B cell (primary cell): ENCODE results near the gene CTRB2. TPM values are rescaled to one million over a fixed set of nuclear protein-coding genes. Genes with fewer than 3 reads are reported as not detected.
"Not testable (repeated sequence)": the region's sequence is repeated elsewhere in the genome, so short reads cannot be mapped to it uniquely, and the experiment has no call there.

Experiments used
- ATAC-seq: fragments of 200-7000 bp; cut with Tn5 transposase; one replicate; pipeline ENCODE4 v1.10.0; 2021; ENCODE audit warnings: low read depth, mild to moderate bottlenecking, moderate number of reproducible peaks, moderate library complexity
- CTCF ChIA-PET: fragments of 350-600 bp; sonication (Branson Sonifier 250); formaldehyde crosslinking; loops from one replicate; lab custom pipeline; 2021; ENCODE audit warnings: antibody characterized with exemption, inconsistent platforms; lab: Charles Lee
- POLR2A ChIA-PET: fragments of 350-600 bp; sonication (Branson Sonifier 250); formaldehyde crosslinking; loops from one replicate; lab custom pipeline; 2021; ENCODE audit warnings: antibody characterized with exemption; lab: Charles Lee
- DNase-seq: peaks from one replicate; pipeline ENCODE4 v3.0.0; 2013
- H2AFZ ChIP-seq: 2 replicates; pipeline ENCODE4 v1.6.1; 2012; ENCODE audit warnings: mild to moderate bottlenecking, low read depth, low read length; ENCODE audit not compliant: insufficient read depth, poor library complexity, severe bottlenecking
- H3K27ac ChIP-seq, 2 donors: 1 replicate in 1 of 2; 2 replicates in 1 of 2; pipeline ENCODE4 v1.5.1; 2012 to 2013; ENCODE audit warnings: low read length in 2 of 2, mild to moderate bottlenecking in 2 of 2, moderate library complexity in 1 of 2
- H3K27me3 ChIP-seq, 4 experiments: fragments of 200-600 bp in 1 of 4; sonication (generic) in 1 of 4; replicated peaks in 1 of 4; 1 replicate in 2 of 4; 2 replicates in 2 of 4; pipeline versions ENCODE4 v1.6.1 to v1.7.0; 2013 to 2016; ENCODE audit warnings: low read length in 3 of 4, mild to moderate bottlenecking in 2 of 4, mixed read lengths in 1 of 4, moderate library complexity in 1 of 4; ENCODE audit not compliant: insufficient read depth in 4 of 4, control insufficient read depth in 3 of 4; ENCODE audit errors: control extremely low read depth in 1 of 4
- H3K36me3 ChIP-seq, 2 experiments: replicated peaks in 1 of 2; 1 replicate in 1 of 2; 2 replicates in 1 of 2; pipeline versions ENCODE4 v1.6.1 to v1.7.1; 2013; ENCODE audit warnings: low read length in 1 of 2; ENCODE audit not compliant: insufficient read depth in 2 of 2, control insufficient read depth in 1 of 2; ENCODE audit errors: control extremely low read depth in 1 of 2, extremely low read depth in 1 of 2
- H3K4me1 ChIP-seq, 2 donors: fragments of 200-600 bp in 1 of 2; sonication (generic) in 1 of 2; 1 replicate in 1 of 2; 2 replicates in 1 of 2; pipeline versions ENCODE4 v1.5.1 to v1.6.1; 2013 to 2017; ENCODE audit warnings: low read length in 2 of 2; ENCODE audit not compliant: control insufficient read depth in 2 of 2, insufficient read depth in 2 of 2
- H3K4me2 ChIP-seq: replicated peaks from 2 replicates; pipeline ENCODE3; 2012; ENCODE audit warnings: mild to moderate bottlenecking, low read depth, low read length; ENCODE audit not compliant: poor library complexity, severe bottlenecking
- H3K4me3 ChIP-seq, 5 experiments: fragments of 200-600 bp in 1 of 5; sonication (generic) in 1 of 5; 1 replicate in 3 of 5; 2 replicates in 2 of 5; pipeline versions ENCODE4 v1.5.1 to v1.7.0; 2011 to 2016; ENCODE audit warnings: low read length in 4 of 5, mild to moderate bottlenecking in 4 of 5, low read depth in 2 of 5, control low read depth in 1 of 5, moderate library complexity in 1 of 5; ENCODE audit not compliant: insufficient read depth in 1 of 5; ENCODE audit errors: control extremely low read depth in 1 of 5, extremely low read depth in 1 of 5
- H3K79me2 ChIP-seq: fragments of 200-600 bp; sonication (generic); one replicate; pipeline ENCODE4 v1.6.0; 2016; ENCODE audit warnings: low read length; ENCODE audit not compliant: control insufficient read depth, insufficient read depth
- H3K9ac ChIP-seq: fragments of 200-600 bp; sonication (generic); 2 replicates; pipeline ENCODE4 v1.6.1; 2017; ENCODE audit warnings: mild to moderate bottlenecking, low read length, moderate library complexity
- H3K9me3 ChIP-seq, 3 donors: one replicate each; pipeline versions ENCODE4 v1.6.1 to v1.7.1; 2013; ENCODE audit warnings: low read length in 2 of 3; ENCODE audit not compliant: control insufficient read depth in 2 of 3, insufficient read depth in 1 of 3; ENCODE audit errors: control extremely low read depth in 1 of 3
- H4K20me1 ChIP-seq: 2 replicates; pipeline ENCODE4 v1.6.0; 2012; ENCODE audit warnings: mild to moderate bottlenecking, low read length; ENCODE audit not compliant: insufficient read depth, control insufficient read depth, poor library complexity, severe bottlenecking
- H3K27ac Mint-ChIP-seq: one replicate; pipeline ENCODE4 v1.8.0; 2021; ENCODE audit warnings: mixed read lengths
- H3K27me3 Mint-ChIP-seq: one replicate; pipeline ENCODE4 v1.8.0; 2021; ENCODE audit warnings: mixed read lengths
- H3K4me1 Mint-ChIP-seq: one replicate; pipeline ENCODE4 v1.8.0; 2021; ENCODE audit warnings: mixed read lengths
- H3K4me3 Mint-ChIP-seq: one replicate; pipeline ENCODE4 v1.8.0; 2021; ENCODE audit warnings: mixed read lengths
- H3K9me3 Mint-ChIP-seq: one replicate; pipeline ENCODE4 v1.8.0; 2022; ENCODE audit warnings: mixed read lengths; ENCODE audit not compliant: insufficient read depth
- CTCF ChIP-seq: fragments of 200-600 bp; IDR thresholded peaks from one replicate; pipeline ENCODE4 v1.8.0; 2022; ENCODE audit warnings: antibody characterized with exemption, mild to moderate bottlenecking
- EZH2 ChIP-seq: IDR thresholded peaks from 2 replicates; pipeline ENCODE4 v1.6.1; 2012; ENCODE audit warnings: borderline replicate concordance, low read depth, mild to moderate bottlenecking, moderate library complexity, low read length; ENCODE audit not compliant: insufficient read depth, poor library complexity, severe bottlenecking
- WGBS: methylation state at CpG from one replicate; pipeline ENCODE4 v1.1.5; 2013; ENCODE audit warnings: missing lambda C conversion rate; ENCODE audit not compliant: insufficient coverage; 5-methylcytosine and 5-hydroxymethylcytosine counted together
- intact Hi-C: fragments of 100-400 bp; cut with micrococcal nuclease; formaldehyde crosslinking; loops from one replicate; pipeline ENCODE4 v1.10.0; 2022
- polyA plus RNA-seq: library from polyadenylated mRNA; depleted of rRNA; stranded (reverse); fragments of >200 nt; gene quantifications from 2 replicates; pipeline ENCODE4 v1.2.3, GENCODE V29; 2012
- total RNA-seq, 2 donors: library from RNA; stranded (reverse); fragments of 120-200 nt in 1 of 2; gene quantifications; 1 replicate in 1 of 2; 2 replicates in 1 of 2; pipeline versions ENCODE4 v1.2.3 to v1.2.4, GENCODE V29; 2013 to 2022

CTRB2 gene
- total and polyA plus RNA-seq, 2 donors (not counting 1 experiment from before 2014, with no cell fraction given): not detected

- no peak for TF ChIP-seq CTCF
- TF ChIP-seq EZH2: no peak
- H2AFZ ChIP-seq: no peak overlapping the region
- peaks cover 0 to 88% (median 8%) of the 10 kb centered on the region in 4 experiments for H3K27me3 ChIP-seq
- WGBS: 99% methylated on average over 13 of the region's 13 CpGs
- CTCF ChIA-PET: no interaction called here
- H3K27ac ChIP-seq: no peak overlapping the region
- Mint-ChIP-seq H3K27ac (no peak overlapping the region), H3K4me3 (no peak overlapping the region), H3K4me1 (peaks cover 8% of the 10 kb centered on the region), H3K9me3 (no peaks in the 10 kb centered on the region), H3K27me3 (peaks cover 71% of the 10 kb centered on the region)
- no peak for ATAC-seq
- H3K4me1 ChIP-seq: peaks cover 0 to 10% of the 10 kb centered on the region in 2 donors
- no peaks in the 10 kb centered on the region for H3K36me3 ChIP-seq
- no peaks in the 10 kb centered on the region for H4K20me1 ChIP-seq
- no peak overlapping the region for H3K4me2 ChIP-seq
- POLR2A ChIA-PET: no interaction called here
- H3K9ac ChIP-seq: no peak overlapping the region
- no peak overlapping the region for H3K4me3 ChIP-seq
- H3K79me2 ChIP-seq: no peaks in the 10 kb centered on the region
- no peak for DNase-seq
- H3K9me3 ChIP-seq: peaks cover 0 to 7% (median 0%) of the 10 kb centered on the region in 3 donors
- intact Hi-C loops: no loop called here
These were observed 35.0 kb upstream of the CTRB2 start for GRCh38 chr16:75241955-75242354.

GRCh38 chr16:75241412-75241811 lies 34.5 kb upstream of the CTRB2 start:
- WGBS: 78% methylated on average over 8 of the region's 8 CpGs
- H3K9me3 Mint-ChIP-seq: no peaks in the 10 kb centered on the region
- ChIA-PET POLR2A (no interaction called here), CTCF (no interaction called here)
- no peak overlapping the region for H3K4me2 ChIP-seq
- no peak for DNase-seq
- H3K9me3 ChIP-seq: peaks cover 0 to 7% (median 0%) of the 10 kb centered on the region in 3 donors
- H3K27ac Mint-ChIP-seq: no peak overlapping the region
- peaks cover 8% of the 10 kb centered on the region for H3K4me1 Mint-ChIP-seq
- no peaks in the 10 kb centered on the region for H3K79me2 ChIP-seq
- H3K4me3 ChIP-seq: no peak overlapping the region
- ATAC-seq: no peak
- H3K27me3 Mint-ChIP-seq: peaks cover 68% of the 10 kb centered on the region
- no peak overlapping the region for H3K27ac ChIP-seq
- peaks cover 0 to 88% (median 8%) of the 10 kb centered on the region in 4 experiments for H3K27me3 ChIP-seq
- intact Hi-C loops: no loop called here
- TF ChIP-seq EZH2 (no peak), CTCF (no peak)
- no peak overlapping the region for H3K4me3 Mint-ChIP-seq
- H3K36me3 ChIP-seq: no peaks in the 10 kb centered on the region
- H3K9ac ChIP-seq: no peak overlapping the region
- H3K4me1 ChIP-seq: peaks cover 0 to 10% of the 10 kb centered on the region in 2 donors
- H2AFZ ChIP-seq: no peak overlapping the region
- no peaks in the 10 kb centered on the region for H4K20me1 ChIP-seq

- H3K79me2 ChIP-seq, intact Hi-C loops, H3K4me3 ChIP-seq, ATAC-seq, H3K9ac ChIP-seq, H2AFZ ChIP-seq, H3K9me3 Mint-ChIP-seq, H3K4me2 ChIP-seq, POLR2A ChIA-PET, H4K20me1 ChIP-seq, H3K4me1 Mint-ChIP-seq, H3K4me3 Mint-ChIP-seq, DNase-seq, H3K27ac ChIP-seq, H3K36me3 ChIP-seq, H3K27ac Mint-ChIP-seq: not testable (repeated sequence)
- H3K4me1 ChIP-seq: peaks cover 0 to 10% of the 10 kb centered on the region in 2 donors
- peaks cover 0 to 89% (median 9%) of the 10 kb centered on the region in 4 experiments for H3K27me3 ChIP-seq
- 99% methylated on average over 7 of the region's 7 CpGs for WGBS
- CTCF ChIA-PET: interaction anchor here (0.6 kb wide), 1 partner anchor 144 kb away, joined by 3 read pairs; no protein-coding TSS in a partner anchor
- H3K27me3 Mint-ChIP-seq: peaks cover 67% of the 10 kb centered on the region
- H3K9me3 ChIP-seq: peaks cover 0 to 12% (median 0%) of the 10 kb centered on the region in 3 donors
These were observed 33.7 kb upstream of the CTRB2 start for GRCh38 chr16:75240633-75241032.
